Endothelial cell (in vitro differentiated cells): ENCODE measurements around the gene CNFN. TPM values are rescaled to one million over a fixed set of nuclear protein-coding genes. Genes with fewer than 3 reads are reported as not detected.

ENCODE experiments used
- DNase-seq: peaks from one replicate; pipeline ENCODE4 v3.0.0; 2021; ENCODE audit warnings: low spot score
- H3K27ac Mint-ChIP-seq: one replicate; pipeline ENCODE4 v1.8.0; 2021; ENCODE audit warnings: mixed read lengths, inconsistent platforms; ENCODE audit not compliant: unreplicated experiment
- H3K27me3 Mint-ChIP-seq: one replicate; pipeline ENCODE4 v1.8.0; 2021; ENCODE audit warnings: mild to moderate bottlenecking, moderate library complexity, mixed read lengths, inconsistent platforms; ENCODE audit not compliant: unreplicated experiment
- H3K36me3 Mint-ChIP-seq: one replicate; pipeline ENCODE4 v1.8.0; 2021; ENCODE audit warnings: mild to moderate bottlenecking, low read depth, mixed read lengths, inconsistent platforms; ENCODE audit not compliant: unreplicated experiment
- H3K4me1 Mint-ChIP-seq: one replicate; pipeline ENCODE4 v1.8.0; 2021; ENCODE audit warnings: mild to moderate bottlenecking, mixed read lengths, inconsistent platforms; ENCODE audit not compliant: unreplicated experiment
- H3K4me3 Mint-ChIP-seq: one replicate; pipeline ENCODE4 v1.8.0; 2021; ENCODE audit warnings: mild to moderate bottlenecking, mixed read lengths, inconsistent platforms; ENCODE audit not compliant: unreplicated experiment
- H3K9me3 Mint-ChIP-seq: one replicate; pipeline ENCODE4 v1.8.0; 2021; ENCODE audit warnings: mixed read lengths, inconsistent platforms; ENCODE audit not compliant: unreplicated experiment
- CTCF ChIP-seq: fragments of 200-600 bp; sonication (generic); IDR thresholded peaks from one replicate; pipeline ENCODE4 v1.5.0; 2021; ENCODE audit warnings: antibody characterized with exemption; ENCODE audit not compliant: unreplicated experiment
- total RNA-seq: library from RNA; stranded (reverse); fragmentation: NEBNext Ultra II Directional; extraction: Animal tissue kit (Norgen Biotek cat#: 25700); gene quantifications from one replicate; pipeline ENCODE4 v1.2.1, GENCODE V29; 2021; ENCODE audit not compliant: unreplicated experiment

Gene CNFN
- total RNA-seq, 1 donor from 2014 or later, result 4.1 TPM

- Mint-ChIP-seq H3K4me1 (peaks cover 32% of the 10 kb centered on the region), H3K27me3 (peaks cover 12% of the 10 kb centered on the region), H3K36me3 (peaks cover 13% of the 10 kb centered on the region), H3K27ac (peak overlapping the region; percentile 54), H3K9me3 (no peaks in the 10 kb centered on the region), H3K4me3 (peak overlapping the region; percentile 16)
- no peak for DNase-seq
- TF ChIP-seq CTCF, result no peak
These were observed 31.0 kb upstream of the CNFN start for GRCh38 chr19:42421101-42421500.

- H3K27me3 Mint-ChIP-seq, result peaks cover 12% of the 10 kb centered on the region
- DNase-seq, result peak; percentile 62
- H3K27ac Mint-ChIP-seq, result no peak overlapping the region
These were observed 30.0 kb upstream of the CNFN start for GRCh38 chr19:42420055-42420544.

DNA sequence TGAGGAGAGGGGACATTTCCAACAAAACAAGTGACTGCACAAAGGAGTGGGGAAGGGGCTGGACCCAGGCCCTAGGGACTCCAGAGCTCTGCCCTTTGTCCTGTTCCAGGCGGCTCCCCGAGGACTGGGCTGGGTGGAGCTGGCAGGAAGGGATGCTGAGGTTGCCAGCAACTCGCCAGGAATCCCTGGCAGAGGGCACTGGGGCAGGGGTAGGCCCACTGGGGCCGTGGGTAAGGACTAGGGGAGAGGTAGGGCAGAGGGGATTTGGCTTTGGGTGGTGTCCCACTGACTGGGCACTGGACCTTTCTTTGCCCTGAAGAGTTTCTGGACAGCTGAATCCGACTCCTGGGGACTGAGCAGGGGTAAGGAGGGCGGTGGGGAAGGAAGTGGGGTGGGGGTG, 29.2 kb upstream of the CNFN start:
- Mint-ChIP-seq H3K9me3 (no peaks in the 10 kb centered on the region), H3K27ac (no peak overlapping the region), H3K4me3 (no peak overlapping the region), H3K36me3 (peaks cover 15% of the 10 kb centered on the region), H3K4me1 (peaks cover 32% of the 10 kb centered on the region), H3K27me3 (peaks cover 11% of the 10 kb centered on the region)
- TF ChIP-seq CTCF, result no peak
- DNase-seq, result no peak

More at GRCh38 chr19:42420055-42420544, 30.0 kb upstream of the CNFN start:
- TF ChIP-seq CTCF, result peak; percentile 74
- Mint-ChIP-seq H3K36me3 (peaks cover 11% of the 10 kb centered on the region), H3K4me3 (no peak overlapping the region), H3K9me3 (no peaks in the 10 kb centered on the region), H3K4me1 (peaks cover 32% of the 10 kb centered on the region)

- no peak overlapping the region for H3K27ac Mint-ChIP-seq
- DNase-seq, result no peak
- H3K36me3 Mint-ChIP-seq, result peaks cover 20% of the 10 kb centered on the region
- no peaks in the 10 kb centered on the region for H3K9me3 Mint-ChIP-seq
- H3K27me3 Mint-ChIP-seq, result peaks cover 15% of the 10 kb centered on the region
- peaks cover 11% of the 10 kb centered on the region for H3K4me1 Mint-ChIP-seq
- no peak for TF ChIP-seq CTCF
- no peak overlapping the region for H3K4me3 Mint-ChIP-seq
These were observed 22.6 kb upstream of the CNFN start for GRCh38 chr19:42412661-42413076.

- H3K27ac Mint-ChIP-seq, result no peak overlapping the region
- H3K4me3 Mint-ChIP-seq, result no peak overlapping the region
- no peak for TF ChIP-seq CTCF
- peaks cover 20% of the 10 kb centered on the region for H3K36me3 Mint-ChIP-seq
- peaks cover 11% of the 10 kb centered on the region for H3K4me1 Mint-ChIP-seq
- H3K27me3 Mint-ChIP-seq, result peaks cover 15% of the 10 kb centered on the region
- no peaks in the 10 kb centered on the region for H3K9me3 Mint-ChIP-seq
- no peak for DNase-seq
These were observed 22.1 kb upstream of the CNFN start for GRCh38 chr19:42412227-42412626.
